GM19468 (cell line): ENCODE measurements around the gene ZNF786.
A peak's percentile ranks its signal among the peaks of the same experiment; 100 is the strongest.
"Not testable (repeated sequence)": the region's sequence is repeated elsewhere in the genome, so short reads cannot be mapped to it uniquely, and the experiment has no call there.

ENCODE experiments used
- ATAC-seq: cut with Tn5 transposase; IDR thresholded peaks from one replicate; pipeline ENCODE4 v1.9.1; 2021; ENCODE audit warnings: mild to moderate bottlenecking, moderate library complexity, moderate number of reproducible peaks; ENCODE audit not compliant: unreplicated experiment; ENCODE audit errors: extremely low read depth

ZNF786 gene

GRCh38 chr7:149038641-149039040, 51.9 kb downstream of the ZNF786 start:
- not testable (repeated sequence) for ATAC-seq

DNA sequence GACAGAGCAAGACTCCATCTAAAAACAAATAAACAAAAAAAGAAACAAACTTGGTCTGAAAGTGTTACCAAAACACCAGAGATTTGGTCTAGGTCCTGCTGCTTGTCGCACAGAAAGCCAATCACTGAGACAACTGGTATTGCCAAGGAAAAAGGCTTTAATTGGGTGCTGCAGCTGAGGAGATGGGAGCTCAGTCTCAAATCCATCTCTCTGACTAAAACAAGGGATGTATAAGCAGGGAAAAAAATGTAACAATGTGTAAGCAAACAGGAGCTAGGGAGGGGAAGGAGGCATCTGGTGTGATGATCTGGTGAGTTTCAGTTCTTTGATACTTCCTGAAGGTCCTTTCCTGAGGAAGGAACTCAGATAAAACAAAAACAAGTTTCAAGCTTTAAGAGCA, 53.8 kb downstream of the ZNF786 start:
- no peak for ATAC-seq

DNA sequence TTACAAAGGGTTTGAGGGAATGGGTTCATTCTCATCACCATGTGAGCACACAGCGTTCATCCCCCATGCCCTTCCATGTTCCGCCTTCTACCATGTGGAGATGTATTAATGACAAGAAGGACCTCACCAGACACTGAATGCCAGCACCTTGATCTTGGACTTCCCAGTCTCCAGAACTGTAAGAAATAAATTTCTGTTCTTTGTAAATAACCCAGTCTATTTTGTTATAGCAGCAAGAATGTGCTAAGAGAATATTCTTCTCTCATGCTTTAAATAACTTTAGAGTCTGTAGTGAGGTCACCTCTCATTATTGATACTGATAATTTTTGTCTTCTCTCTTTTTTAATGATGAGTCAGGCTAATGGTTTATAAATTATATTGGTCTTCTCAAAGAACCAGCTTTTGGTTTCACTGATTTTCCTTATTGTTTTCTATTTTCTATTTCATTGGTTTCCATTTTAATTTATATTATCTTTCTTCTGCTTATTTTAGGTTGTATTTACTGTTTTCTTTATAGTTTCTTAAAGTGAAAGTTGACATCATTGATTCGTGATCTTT, 59.1 kb downstream of the ZNF786 start:
- no peak for ATAC-seq

DNA sequence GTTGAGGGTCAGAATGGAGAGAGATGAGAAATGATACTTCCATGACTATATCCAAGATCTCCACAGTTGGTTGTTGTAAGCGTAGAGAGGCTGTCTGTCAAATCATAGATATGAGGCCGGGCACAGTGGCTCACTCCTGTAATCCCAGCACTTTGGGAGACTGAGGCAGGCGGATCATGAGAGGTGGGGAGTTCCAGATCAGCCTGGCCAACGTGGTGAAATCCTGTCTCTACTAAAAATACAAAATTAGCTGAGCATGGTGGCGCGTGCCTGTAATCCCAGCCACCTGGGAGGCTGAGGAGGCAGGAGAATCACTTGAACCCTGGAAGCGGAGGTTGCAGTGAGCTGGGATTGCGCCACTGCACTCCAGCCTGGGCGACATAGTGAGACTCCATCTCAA, 60.1 kb downstream of the ZNF786 start:
- not testable (repeated sequence) for ATAC-seq

DNA sequence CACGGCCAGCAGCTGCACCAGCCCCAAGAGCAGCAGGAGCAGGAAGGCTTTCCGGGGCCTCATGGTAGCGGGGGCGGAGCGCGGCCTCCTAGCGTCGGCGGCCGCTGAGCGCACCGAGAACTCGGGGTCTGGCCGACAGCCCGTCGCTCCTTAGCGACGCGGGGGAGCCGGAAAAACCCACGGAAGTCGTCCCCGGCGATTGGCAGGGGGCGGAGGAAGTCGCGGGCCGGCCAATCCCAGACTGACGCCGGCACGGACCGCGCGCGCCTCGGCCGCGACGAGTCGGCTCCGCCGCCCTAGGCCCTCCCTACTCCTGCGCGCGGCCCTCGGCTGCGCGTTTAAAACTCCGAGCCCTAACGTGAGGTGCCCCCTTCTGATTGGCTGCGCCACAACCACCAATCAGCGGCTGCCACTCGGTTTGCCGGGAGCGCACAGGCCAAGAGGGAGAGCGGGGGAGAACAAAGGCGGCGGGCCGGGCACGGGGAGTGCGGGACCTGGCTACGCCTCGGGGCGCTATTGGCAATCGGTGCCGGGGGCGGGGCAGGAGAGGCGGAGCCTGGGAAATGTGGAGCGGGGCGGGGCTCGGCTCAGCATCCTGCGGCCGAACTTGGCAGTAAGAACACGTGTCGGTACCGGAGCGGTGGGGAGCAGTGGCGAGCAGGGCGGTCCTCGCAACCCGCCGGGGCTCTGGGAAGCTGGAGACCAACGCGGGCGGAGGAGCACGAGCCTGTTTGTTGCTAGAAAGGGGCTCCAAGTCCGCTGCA, 62.0 kb downstream of the ZNF786 start, which contains the start of gene PDIA4:
Gene PDIA4, minus strand, starts transcription at position 160 of the 764 bp plus-strand sequence. Its CDS starts 97 bp downstream, at position 63.
- peak; percentile 95 for ATAC-seq

DNA sequence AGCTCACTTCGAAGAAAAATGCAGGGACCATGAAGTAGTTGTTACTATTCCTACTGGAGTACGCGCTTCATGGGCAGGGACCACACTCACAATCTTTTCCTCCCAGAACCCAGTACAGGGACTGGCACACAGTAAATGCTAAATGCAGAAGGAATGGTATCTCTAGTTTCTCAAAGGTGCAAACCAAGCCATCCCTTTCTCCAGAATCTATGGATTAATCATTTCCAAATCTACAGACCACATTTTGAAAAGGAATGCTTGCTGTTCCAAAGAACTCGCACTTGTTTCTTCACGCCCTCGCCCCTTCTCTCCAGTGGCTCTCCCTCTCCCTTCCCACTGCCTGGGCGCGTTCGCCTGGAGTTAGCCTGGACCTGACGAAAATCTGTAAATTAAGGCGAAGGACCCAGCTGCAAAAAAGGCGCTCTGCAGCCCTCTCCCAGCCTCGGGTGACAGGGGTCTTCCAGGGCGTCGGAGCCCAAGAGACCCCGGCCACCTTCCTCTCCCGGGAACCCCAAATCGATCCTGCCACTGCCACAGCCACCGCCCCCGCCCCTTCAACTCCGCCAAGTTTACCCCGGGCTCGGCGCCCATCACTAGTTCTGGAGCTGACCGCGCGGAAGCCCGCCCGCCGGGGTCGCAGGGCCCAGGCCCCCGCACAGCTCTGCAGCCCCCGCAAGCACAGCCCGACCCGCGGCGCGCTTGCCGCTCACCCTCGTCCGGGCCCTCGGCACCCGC, 62.7 kb downstream of the ZNF786 start:
- no peak for ATAC-seq

- ATAC-seq = no peak
Measured at GRCh38 chr7:149027055-149027454, 63.5 kb downstream of the ZNF786 start.

GRCh38 chr7:149023662-149024061, 66.9 kb downstream of the ZNF786 start:
- ATAC-seq = no peak

DNA sequence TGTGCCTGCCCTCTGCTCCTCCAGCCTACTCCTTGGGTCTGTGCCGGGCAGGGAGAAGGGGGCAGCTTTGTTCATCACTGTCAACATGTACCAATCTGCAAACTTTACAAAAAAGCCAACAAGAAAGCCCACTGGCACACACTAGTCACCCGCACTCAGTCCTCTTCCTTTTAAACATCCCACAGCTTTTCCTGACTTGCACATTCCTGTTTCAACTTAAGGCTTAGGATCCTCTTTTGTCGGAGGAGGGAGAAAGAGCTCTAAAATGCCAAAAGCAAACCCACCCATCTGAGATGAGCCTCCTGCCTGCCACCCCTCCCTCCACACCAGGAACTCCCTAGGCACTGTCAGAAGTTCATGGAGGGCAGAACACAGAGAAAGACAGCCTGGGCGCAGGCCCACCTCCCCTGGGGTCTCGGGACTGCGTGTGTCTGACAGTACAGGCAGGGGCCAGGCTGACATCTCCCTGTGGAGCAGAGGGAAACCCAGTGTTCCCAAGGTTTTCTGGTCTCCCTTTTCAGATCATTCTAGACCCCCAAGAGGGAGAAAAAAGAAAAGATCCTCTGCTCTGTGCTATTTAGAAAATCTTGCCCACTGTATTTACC, 67.7 kb downstream of the ZNF786 start:
- ATAC-seq = no peak

GRCh38 chr7:149021725-149022062, 68.8 kb downstream of the ZNF786 start:
- no peak for ATAC-seq

GRCh38 chr7:149020483-149020882, 70.0 kb downstream of the ZNF786 start:
- no peak for ATAC-seq
